Effector memory CD4-positive, alpha-beta T cell (primary cell): ENCODE data around the gene MIX23.
"Not testable (repeated sequence)": the region's sequence is repeated elsewhere in the genome, so short reads cannot be mapped to it uniquely, and the experiment has no call there.

ENCODE experiments used
- DNase-seq, 3 donors: peaks; one replicate each; pipeline ENCODE4 v3.0.0-alpha.2; 2020
- H3K27ac ChIP-seq: 2 replicates; pipeline ENCODE4 v1.7.0; 2013; ENCODE audit warnings: mild to moderate bottlenecking, low read length, moderate library complexity; ENCODE audit not compliant: insufficient read depth, poor library complexity, severe bottlenecking
- H3K27me3 ChIP-seq: replicated peaks from 2 replicates; pipeline ENCODE4 v1.7.0; 2013; ENCODE audit warnings: mild to moderate bottlenecking, low read length; ENCODE audit not compliant: insufficient read depth, control insufficient read depth, poor library complexity, severe bottlenecking
- H3K36me3 ChIP-seq: 2 replicates; pipeline ENCODE4 v1.7.0; 2013; ENCODE audit warnings: mild to moderate bottlenecking, low read length, moderate library complexity; ENCODE audit not compliant: control insufficient read depth, insufficient read depth
- H3K4me1 ChIP-seq: 2 replicates; pipeline ENCODE4 v1.7.0; 2013; ENCODE audit warnings: low read length, mild to moderate bottlenecking; ENCODE audit not compliant: control insufficient read depth, insufficient read depth, poor library complexity, severe bottlenecking
- H3K4me3 ChIP-seq: 2 replicates; pipeline ENCODE4 v1.7.0; 2013; ENCODE audit warnings: low read length, low read depth, mild to moderate bottlenecking; ENCODE audit not compliant: insufficient read depth, poor library complexity, severe bottlenecking
- H3K9me3 ChIP-seq: 2 replicates; pipeline ENCODE4 v1.7.0; 2013; ENCODE audit warnings: mild to moderate bottlenecking, low read length, moderate library complexity; ENCODE audit not compliant: control insufficient read depth

Gene MIX23

GRCh38 chr3:122374034-122374433, 9.0 kb downstream of the MIX23 start:
- Histone ChIP-seq H3K36me3 (peaks cover 18% of the 10 kb centered on the region), H3K27ac (no peak overlapping the region), H3K4me3 (no peak overlapping the region), H3K9me3 (no peaks in the 10 kb centered on the region), H3K27me3 (no peaks in the 10 kb centered on the region), H3K4me1 (no peaks in the 10 kb centered on the region)
- DNase-seq: no peak

- DNase-seq: no peak
- H3K27ac ChIP-seq: no peak overlapping the region
- no peaks in the 10 kb centered on the region for H3K27me3 ChIP-seq
- H3K9me3 ChIP-seq: no peaks in the 10 kb centered on the region
- no peak overlapping the region for H3K4me3 ChIP-seq
- H3K4me1 ChIP-seq: no peaks in the 10 kb centered on the region
- peaks cover 49% of the 10 kb centered on the region for H3K36me3 ChIP-seq
These were observed 16.7 kb downstream of the MIX23 start for GRCh38 chr3:122366379-122366749.

DNA sequence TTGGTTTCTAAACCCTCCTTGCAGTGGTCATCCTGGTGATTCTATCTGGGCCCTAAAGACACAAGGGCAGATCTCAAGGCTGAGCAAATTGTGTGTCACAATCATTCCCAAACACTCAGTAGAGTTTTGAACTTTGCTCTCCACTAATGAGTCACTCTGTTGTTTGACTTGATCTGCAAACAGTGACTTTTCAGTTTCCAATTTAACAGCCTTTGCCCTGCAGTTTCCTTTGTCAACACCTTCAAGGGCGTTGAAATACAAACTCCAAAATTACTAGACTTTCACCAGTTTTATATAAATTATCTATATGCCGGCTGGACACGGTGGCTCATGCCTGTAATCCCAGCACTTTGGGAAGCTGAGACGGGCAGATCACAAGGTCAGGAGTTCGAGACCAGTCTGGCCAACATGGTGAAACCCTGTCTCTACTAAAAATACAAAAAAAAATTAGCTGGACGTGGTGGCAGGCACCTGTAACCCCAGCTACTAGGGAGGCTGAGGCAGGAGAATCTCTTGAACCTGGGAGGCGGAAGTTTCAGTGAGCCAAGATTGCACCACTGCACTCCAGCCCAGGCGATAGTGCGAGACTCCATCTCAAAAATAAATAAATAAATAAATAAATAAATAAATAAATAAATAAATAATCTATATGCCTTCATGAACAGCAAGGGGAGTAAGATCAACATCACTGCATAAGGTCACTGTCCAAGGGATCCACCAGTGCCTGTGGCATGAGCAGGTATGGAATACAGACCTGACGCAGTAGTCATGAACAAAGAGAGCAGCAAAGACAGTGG, 17.3 kb downstream of the MIX23 start:
- H3K4me3 ChIP-seq, DNase-seq, H3K9me3 ChIP-seq, H3K27ac ChIP-seq, H3K27me3 ChIP-seq, H3K4me1 ChIP-seq: not testable (repeated sequence)
- peaks cover 43% of the 10 kb centered on the region for H3K36me3 ChIP-seq

DNA sequence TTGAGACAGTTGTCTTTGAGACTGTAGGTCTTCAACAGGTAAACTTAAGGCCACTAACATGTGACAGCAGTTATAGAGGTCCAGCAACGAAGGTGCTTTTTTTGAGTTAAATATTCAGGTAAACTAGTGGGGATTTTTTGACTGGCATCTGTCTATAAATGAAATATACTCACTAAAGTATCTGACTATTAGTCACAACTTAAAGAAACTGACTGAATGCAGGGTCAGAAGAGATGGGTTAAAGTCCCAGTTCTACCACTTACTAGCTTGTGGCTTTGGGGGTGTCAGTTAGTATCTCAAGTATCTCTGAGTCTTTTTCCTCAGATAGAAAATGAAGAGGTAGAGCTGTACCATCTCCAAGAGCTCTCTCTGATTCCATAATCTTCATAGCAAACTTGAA, 18.0 kb downstream of the MIX23 start:
- Histone ChIP-seq H3K27me3 (no peaks in the 10 kb centered on the region), H3K4me3 (no peak overlapping the region), H3K36me3 (peaks cover 37% of the 10 kb centered on the region), H3K27ac (no peak overlapping the region), H3K9me3 (no peaks in the 10 kb centered on the region), H3K4me1 (no peaks in the 10 kb centered on the region)
- DNase-seq: no peak

GRCh38 chr3:122364490-122364889, 18.5 kb downstream of the MIX23 start:
- DNase-seq: no peak
- Histone ChIP-seq H3K27ac (no peak overlapping the region), H3K9me3 (no peaks in the 10 kb centered on the region), H3K4me3 (no peak overlapping the region), H3K27me3 (no peaks in the 10 kb centered on the region), H3K4me1 (no peaks in the 10 kb centered on the region), H3K36me3 (peaks cover 32% of the 10 kb centered on the region)

DNA sequence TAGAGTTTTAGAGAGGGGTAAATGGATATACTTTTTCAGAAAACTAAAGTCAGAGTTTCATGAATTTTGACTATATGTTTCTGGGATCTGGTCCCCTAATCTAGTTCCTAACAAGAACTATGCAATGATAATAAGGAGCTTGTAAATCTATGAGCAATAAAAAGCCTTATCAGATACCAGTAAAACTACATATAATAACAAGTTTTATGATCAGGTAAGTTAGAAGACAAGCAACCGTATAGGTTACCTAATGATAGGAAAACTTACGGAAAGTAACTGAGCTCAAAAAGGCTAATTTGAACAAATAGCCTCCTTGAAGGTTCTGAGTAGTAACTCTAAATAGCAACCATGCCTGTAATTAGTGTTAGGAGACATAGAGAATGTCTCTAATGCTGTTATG, 21.0 kb downstream of the MIX23 start:
- H3K9me3 ChIP-seq: no peaks in the 10 kb centered on the region
- H3K27me3 ChIP-seq: no peaks in the 10 kb centered on the region
- no peak for DNase-seq
- H3K27ac ChIP-seq: no peak overlapping the region
- no peak overlapping the region for H3K4me3 ChIP-seq
- H3K4me1 ChIP-seq: no peaks in the 10 kb centered on the region
- H3K36me3 ChIP-seq: peaks cover 28% of the 10 kb centered on the region

- Histone ChIP-seq H3K4me1 (no peaks in the 10 kb centered on the region), H3K36me3 (peaks cover 18% of the 10 kb centered on the region), H3K27me3 (no peaks in the 10 kb centered on the region), H3K27ac (no peak overlapping the region), H3K4me3 (no peak overlapping the region), H3K9me3 (no peaks in the 10 kb centered on the region)
- no peak for DNase-seq
These were observed 24.4 kb downstream of the MIX23 start for GRCh38 chr3:122358703-122359032.

- Histone ChIP-seq H3K4me1 (no peaks in the 10 kb centered on the region), H3K27me3 (no peaks in the 10 kb centered on the region), H3K9me3 (no peaks in the 10 kb centered on the region), H3K27ac (no peak overlapping the region), H3K36me3 (peaks cover 16% of the 10 kb centered on the region), H3K4me3 (no peak overlapping the region)
- no peak for DNase-seq
These were observed 25.0 kb downstream of the MIX23 start for GRCh38 chr3:122357828-122358702.

DNA sequence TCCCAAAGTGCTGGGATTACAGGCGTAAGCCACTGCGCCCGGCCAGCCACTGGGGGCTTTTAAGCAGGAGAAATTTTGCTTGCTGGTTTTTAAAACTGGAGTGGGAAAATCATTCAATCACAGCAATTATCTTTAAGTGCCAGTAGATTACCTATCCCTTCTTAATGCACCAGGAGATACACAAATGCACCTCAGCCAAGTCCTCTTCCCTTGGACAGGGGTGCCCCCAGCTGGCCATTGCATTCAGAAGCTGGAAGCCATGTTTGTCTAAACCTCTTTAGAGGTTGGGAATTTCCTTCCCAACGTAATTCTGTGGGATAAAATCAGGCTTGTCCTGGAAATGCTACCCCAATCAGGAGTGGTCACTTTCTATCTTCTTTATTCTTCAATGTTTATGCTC, 26.6 kb downstream of the MIX23 start:
- DNase-seq: peak in 1 of 3 donors; percentile 23
- peaks cover 4% of the 10 kb centered on the region for H3K36me3 ChIP-seq
- H3K27ac ChIP-seq: no peak overlapping the region
- no peaks in the 10 kb centered on the region for H3K27me3 ChIP-seq
- H3K4me3 ChIP-seq: no peak overlapping the region
- H3K9me3 ChIP-seq: no peaks in the 10 kb centered on the region
- no peaks in the 10 kb centered on the region for H3K4me1 ChIP-seq

DNA sequence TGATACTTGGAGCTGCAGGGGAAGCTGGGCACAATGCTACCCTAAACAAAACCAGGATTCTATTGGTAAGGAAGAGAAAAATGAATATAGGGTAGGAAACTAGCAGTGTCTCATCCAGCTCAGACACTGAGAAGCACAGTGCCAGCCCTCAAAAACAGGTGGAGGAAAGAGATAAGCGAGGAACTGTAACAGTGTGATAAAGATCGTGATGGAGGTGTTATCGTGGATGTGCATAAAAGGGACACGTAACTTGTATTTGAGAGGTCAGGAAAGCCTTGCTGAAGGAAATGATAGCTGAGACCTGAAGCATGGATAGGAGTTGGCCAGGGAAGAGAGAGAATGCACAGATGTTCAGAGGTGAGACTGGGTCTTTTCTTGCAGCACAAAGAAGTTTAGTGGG, 27.4 kb downstream of the MIX23 start:
- no peak overlapping the region for H3K27ac ChIP-seq

More for the DNA sequence above, 27.4 kb downstream of the MIX23 start:
- no peaks in the 10 kb centered on the region for H3K4me1 ChIP-seq
- H3K9me3 ChIP-seq: no peaks in the 10 kb centered on the region
- no peak for DNase-seq
- no peak overlapping the region for H3K4me3 ChIP-seq
- peaks cover 4% of the 10 kb centered on the region for H3K36me3 ChIP-seq
- H3K27me3 ChIP-seq: no peaks in the 10 kb centered on the region
